GM19238 (cell line): ENCODE measurements around the gene CEP112.
"Not testable (repeated sequence)": the region's sequence is repeated elsewhere in the genome, so short reads cannot be mapped to it uniquely, and the experiment has no call there.

ENCODE experiments used
- DNase-seq: peaks from one replicate; pipeline ENCODE4 v3.0.0; 2011; ENCODE audit warnings: low spot score; ENCODE audit not compliant: insufficient read length

The CEP112 gene

GRCh38 chr17:65837232-65837631 is 354.7 kb downstream of the CEP112 start:
- DNase-seq: not testable (repeated sequence)

GRCh38 chr17:65833214-65833613 is 358.7 kb downstream of the CEP112 start:
- DNase-seq: no peak

GRCh38 chr17:65830356-65830755 is 361.6 kb downstream of the CEP112 start:
- DNase-seq: no peak

DNA sequence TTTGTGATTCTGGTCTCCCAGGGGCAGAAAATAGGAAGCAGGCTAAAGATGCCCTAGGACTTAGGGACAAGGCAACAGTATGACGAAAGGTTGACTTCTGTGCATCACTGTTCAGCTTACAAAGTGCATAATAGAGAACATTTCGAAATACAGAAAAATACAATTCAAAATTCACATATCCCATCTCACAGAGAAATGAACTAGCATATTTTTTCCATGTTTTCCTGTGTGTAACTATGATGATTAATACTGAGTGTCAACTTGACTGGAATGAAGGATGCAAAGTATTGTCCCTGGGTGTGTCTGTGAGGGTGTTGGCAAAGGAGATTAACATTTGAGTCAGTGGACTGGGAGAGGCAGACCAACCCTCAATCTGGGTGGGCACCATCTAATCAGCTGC is 365.4 kb downstream of the CEP112 start:
- not testable (repeated sequence) for DNase-seq

DNA sequence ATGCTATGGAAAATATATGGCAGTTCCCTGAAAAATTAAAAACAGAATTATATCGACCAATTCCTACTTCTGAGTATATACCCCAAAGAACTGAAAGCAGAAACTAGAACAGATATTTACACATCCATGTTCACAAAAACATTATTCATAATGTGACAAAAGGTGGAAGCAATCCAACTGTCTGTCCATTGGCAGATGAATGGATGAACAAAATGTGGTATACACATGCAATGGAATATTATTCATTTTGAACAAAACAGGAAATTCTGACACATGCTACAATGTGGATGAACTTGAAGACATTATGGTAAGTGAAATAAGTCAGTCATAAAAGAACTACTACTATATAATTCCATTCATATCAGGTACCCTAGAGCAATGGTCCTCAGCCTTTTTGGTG is 367.0 kb downstream of the CEP112 start:
- no peak for DNase-seq

DNA sequence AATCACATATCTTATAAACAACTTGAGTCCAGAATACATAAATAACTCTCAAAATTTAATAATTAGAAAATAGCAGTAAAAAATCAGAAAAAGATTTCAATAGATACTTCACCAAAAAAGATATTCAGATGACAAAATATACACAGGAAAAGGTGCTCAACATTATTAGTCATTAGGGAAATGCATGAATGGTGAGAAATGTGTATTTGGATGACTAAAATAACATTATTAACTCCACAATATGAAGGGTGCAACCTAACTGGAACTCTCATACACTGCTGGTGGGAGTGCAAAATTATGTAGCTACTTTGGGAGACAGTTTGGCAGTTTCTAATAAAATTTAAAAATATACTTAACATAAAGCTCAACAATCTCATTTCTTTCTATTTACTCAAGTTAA is 368.2 kb downstream of the CEP112 start:
- no peak for DNase-seq

DNA sequence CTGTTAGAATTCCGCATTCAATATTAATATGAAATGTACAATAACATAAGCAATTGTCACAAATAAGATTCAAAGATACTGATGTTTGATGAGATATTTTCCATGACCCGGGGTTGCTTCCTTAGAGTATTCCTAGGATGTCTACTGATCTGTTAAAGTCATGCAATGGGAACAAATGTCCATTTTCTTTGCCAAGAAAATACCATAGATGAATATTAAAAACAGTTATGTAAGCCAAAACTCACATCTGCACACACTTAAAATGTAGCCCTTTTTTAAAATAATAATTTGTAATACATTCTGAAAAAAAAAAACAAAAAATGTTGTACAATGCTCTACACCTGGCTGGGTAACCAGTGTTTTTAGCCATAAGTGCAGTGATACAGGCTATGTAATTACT is 371.1 kb downstream of the CEP112 start:
- DNase-seq: no peak

- DNase-seq: no peak
Measured at GRCh38 chr17:65820306-65820705, 371.6 kb downstream of the CEP112 start.

- DNase-seq: no peak
Measured at GRCh38 chr17:65819810-65820209, 372.1 kb downstream of the CEP112 start.

DNA sequence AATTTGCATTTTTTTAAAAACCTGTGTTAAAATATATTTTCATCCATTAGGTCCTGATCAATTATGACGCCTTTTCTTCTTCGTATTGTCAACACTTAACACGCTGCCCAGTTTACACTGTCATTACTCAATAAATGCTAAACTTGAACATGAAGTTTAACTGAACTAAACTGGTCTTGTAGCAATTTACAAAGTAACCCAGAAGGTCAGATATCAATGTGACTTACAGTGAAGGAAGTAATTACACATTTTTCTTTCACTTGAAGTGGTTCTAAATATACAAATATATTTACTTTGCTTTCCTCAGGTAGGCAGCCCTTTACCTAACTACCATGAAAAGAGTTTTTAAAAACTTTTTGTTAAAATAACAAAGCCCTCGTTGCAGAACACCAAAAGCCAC is 374.0 kb downstream of the CEP112 start:
- no peak for DNase-seq

DNA sequence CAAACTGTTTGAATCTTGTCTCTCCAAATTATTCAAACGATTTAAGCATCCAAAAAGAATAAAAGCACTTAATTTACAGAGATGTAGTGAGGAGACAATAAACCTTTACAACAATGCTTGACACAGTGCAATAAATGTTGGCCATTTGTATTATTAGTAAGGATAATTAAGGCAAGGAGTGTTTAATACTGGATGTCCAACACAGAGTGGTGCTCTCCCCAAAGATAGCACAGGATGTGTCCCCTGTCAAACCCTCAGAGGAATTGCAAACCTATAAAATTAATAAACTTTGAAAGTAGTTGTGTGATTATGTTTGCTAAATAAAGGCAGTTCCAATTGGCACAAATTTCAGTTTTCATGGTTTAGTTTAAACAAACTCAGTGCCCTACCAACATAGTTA is 377.5 kb downstream of the CEP112 start:
- no peak for DNase-seq

DNA sequence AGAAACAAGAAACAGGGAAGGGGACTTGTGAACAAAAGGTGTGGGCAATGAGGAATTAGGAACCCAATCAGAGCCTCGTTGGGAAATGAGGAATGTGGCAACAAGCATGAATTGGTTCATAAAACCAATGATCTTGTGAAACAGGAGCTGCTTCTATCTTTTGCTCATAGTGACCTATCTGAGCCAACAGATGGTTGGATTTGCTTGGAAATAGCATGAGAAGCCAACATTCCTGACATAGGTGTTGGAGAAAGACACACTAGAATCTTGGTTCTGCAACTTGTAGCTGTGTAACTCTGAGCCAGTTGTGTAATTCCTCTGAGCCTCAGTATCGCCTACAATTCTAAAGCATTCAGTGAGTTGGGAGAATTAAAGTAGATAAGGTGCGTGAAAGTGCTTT is 378.6 kb downstream of the CEP112 start:
- DNase-seq: no peak

GRCh38 chr17:65811043-65811442 is 380.9 kb downstream of the CEP112 start:
- no peak for DNase-seq

GRCh38 chr17:65809366-65809765 is 382.6 kb downstream of the CEP112 start:
- no peak for DNase-seq

DNA sequence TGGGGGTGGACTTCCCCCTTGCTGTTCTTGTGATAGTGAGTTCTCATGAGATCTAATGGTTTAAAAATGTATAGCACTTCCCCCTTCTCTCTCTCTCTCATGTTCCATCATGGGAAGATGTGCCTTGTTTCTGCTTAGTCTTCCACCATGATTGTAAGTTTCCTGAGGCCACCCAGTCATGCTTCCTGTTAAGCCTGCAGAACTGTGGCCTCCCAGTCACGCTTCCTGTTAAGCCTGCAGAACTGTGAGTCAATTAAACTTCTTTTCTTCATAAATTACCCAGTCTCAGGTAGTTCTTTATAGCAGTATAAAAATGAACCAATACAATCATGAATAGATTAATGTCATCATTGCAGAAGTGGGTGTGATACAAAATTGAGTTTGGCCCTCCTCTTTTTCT is 383.4 kb downstream of the CEP112 start:
- DNase-seq: not testable (repeated sequence)

DNA sequence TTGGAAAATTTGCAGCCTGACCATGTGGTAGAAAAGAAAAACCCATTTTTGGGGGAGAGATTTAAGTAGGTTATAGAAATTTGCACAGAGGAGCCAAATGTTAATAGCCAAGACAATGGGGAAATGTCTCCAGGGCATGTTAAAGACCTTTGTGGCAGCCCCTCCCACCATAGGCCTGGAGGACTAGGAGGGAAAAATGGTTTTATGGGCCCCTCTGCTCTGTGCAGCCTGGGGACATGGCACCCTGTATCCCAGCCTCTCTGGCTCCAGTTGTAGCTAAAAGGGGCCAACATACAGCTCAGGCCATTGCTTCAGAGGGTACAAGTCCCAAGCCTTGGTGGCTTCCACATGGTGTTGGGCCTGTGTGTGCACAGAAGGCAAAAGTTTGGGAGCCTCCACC is 384.6 kb downstream of the CEP112 start:
- DNase-seq: no peak

DNA sequence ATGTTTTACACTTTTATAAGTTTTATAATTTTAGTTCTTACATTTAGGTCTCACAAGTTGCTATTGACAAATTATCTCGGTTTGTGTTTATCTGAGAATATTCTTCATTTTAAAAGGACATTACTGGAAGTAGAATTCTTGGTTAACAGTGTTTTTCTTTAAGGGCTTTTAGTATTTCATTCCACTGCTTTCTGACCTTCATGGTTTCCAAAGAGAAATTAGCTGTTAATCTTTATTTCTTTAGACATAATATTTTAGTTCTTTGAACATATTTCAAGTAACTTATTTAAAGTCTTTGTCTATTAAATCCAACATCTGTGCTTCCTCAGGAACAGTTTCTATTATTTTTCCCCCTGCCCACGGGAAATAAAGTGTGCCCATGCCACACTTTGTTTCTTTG is 390.4 kb downstream of the CEP112 start:
- DNase-seq: no peak

DNA sequence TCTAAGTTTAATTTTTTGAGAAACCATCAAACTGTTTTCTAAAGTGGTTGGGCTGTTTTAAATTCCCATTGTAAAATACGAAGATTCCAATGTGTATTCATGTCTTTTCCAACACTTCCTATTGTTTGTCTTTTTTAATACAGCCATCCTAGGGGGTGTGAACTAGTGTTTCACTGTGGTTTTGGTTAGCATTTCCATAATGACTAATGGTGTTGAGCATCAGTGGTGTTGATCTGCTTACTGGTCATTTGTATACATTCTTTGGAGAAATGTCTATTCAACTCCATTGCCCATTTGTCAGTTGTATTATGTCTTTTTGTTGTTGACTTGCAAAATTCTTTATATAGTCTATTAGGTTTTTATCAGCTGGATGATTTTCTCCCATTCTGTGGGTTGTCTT is 391.3 kb downstream of the CEP112 start:
- DNase-seq: no peak

DNA sequence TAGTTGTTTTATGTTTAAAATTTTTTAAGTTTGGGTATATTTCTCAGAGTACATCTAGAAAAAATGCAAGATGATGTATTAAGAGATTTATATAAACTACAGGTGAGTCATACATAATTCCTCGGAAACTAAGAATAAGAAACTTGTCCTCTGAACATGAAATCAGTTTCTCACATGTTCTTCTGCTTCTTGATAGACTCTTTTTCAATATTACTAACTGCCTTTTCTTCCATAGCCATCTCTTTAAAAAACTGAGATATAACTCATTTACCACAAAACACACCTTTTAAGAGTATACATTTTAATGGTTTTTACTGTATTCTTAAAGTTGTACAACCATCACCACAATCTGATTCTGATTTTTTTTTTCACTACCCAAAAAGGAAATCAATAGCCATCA is 392.1 kb downstream of the CEP112 start:
- no peak for DNase-seq

DNA sequence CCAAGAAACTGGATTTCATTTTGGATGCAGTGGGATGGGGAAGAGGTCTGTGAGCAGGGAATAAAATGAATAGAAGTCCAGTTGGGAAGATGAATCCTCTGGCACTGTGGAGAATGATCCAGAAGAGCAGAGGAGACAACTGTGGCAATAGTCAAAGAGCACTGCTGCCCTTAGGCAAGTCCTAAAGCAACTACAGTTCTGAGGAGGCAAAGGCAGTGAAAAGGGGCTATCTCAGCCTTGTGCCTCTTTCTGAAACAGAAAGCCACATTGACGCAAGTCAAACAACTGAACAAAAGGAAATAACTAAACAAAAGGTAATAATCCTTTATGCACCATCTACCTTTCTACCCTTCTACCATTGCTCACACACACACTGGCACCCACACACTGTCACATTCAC is 392.5 kb downstream of the CEP112 start:
- no peak for DNase-seq

DNA sequence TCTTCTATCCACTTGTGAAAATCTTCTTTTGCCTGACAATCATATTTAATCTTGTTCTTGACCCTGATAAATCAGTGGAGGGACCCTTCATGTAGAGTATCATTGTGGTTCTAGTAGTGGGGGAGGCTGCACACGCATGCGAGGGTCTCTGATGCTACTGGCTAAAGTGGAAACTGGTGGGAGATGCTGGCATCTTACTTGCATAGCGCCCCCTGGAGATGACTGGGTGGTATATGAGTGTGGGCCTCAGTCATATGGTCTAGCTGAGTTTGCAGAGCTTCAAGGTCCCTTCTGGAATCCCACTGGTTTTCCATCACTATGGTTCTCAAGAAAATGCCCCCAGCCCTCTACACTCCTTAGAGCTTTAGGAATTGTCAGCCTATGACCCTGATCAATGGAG is 394.1 kb downstream of the CEP112 start:
- DNase-seq: no peak

- no peak for DNase-seq
Measured at GRCh38 chr17:65797101-65797500, 394.8 kb downstream of the CEP112 start.

GRCh38 chr17:65794572-65794971 is 397.4 kb downstream of the CEP112 start:
- DNase-seq: no peak

GRCh38 chr17:65790241-65790640 is 401.7 kb downstream of the CEP112 start:
- DNase-seq: no peak
